Osteoblast (primary cell): Measurements from ENCODE around the gene CARMIL1. TPM values are rescaled to one million over a fixed set of nuclear protein-coding genes. Genes with fewer than 3 reads are reported as not detected.

Source experiments
- DNase-seq: peaks from one replicate; pipeline ENCODE4 v3.0.0; 2011; ENCODE audit warnings: low spot score, mixed read lengths; ENCODE audit not compliant: insufficient read length; ENCODE audit errors: missing footprints
- H2AFZ ChIP-seq: 2 replicates; pipeline ENCODE4 v1.6.0; 2011; ENCODE audit warnings: mild to moderate bottlenecking, low read length
- H3K27ac ChIP-seq: 2 replicates; pipeline ENCODE4 v1.5.1; 2011; ENCODE audit warnings: mild to moderate bottlenecking, low read depth, low read length, moderate library complexity
- H3K27me3 ChIP-seq: 2 replicates; pipeline ENCODE4 v1.6.0; 2012; ENCODE audit warnings: mild to moderate bottlenecking, control low read depth, inconsistent platforms, low read length, moderate library complexity; ENCODE audit not compliant: insufficient read depth
- H3K36me3 ChIP-seq: 2 replicates; pipeline ENCODE4 v1.5.1; 2011; ENCODE audit warnings: mild to moderate bottlenecking, low read length, control low read depth, moderate library complexity; ENCODE audit not compliant: insufficient read depth
- H3K4me1 ChIP-seq: 2 replicates; pipeline ENCODE4 v1.5.1; 2011; ENCODE audit warnings: mild to moderate bottlenecking, low read length, control low read depth, moderate library complexity; ENCODE audit not compliant: insufficient read depth
- H3K4me2 ChIP-seq: 2 replicates; pipeline ENCODE4 v1.6.0; 2011; ENCODE audit warnings: mild to moderate bottlenecking, low read length; ENCODE audit not compliant: insufficient read depth
- H3K4me3 ChIP-seq: fragments of 200-600 bp; sonication (generic); 3 replicates; pipeline ENCODE4 v1.5.1; 2012; ENCODE audit warnings: mild to moderate bottlenecking, low read length, inconsistent platforms; ENCODE audit not compliant: insufficient read depth
- H3K79me2 ChIP-seq: 2 replicates; pipeline ENCODE4 v1.6.0; 2012; ENCODE audit warnings: mild to moderate bottlenecking, low read length, control low read depth, inconsistent platforms; ENCODE audit not compliant: insufficient read depth
- H3K9me3 ChIP-seq: 2 replicates; pipeline ENCODE4 v1.5.1; 2011; ENCODE audit warnings: low read depth, low read length, control low read depth
- H4K20me1 ChIP-seq: 2 replicates; pipeline ENCODE4 v1.6.0; 2012; ENCODE audit warnings: mild to moderate bottlenecking, low read length, control low read depth; ENCODE audit not compliant: insufficient read depth
- total RNA-seq: library from RNA; depleted of rRNA; stranded (reverse); fragments of >200 nt; gene quantifications from 2 replicates; pipeline ENCODE4 v1.2.3, GENCODE V29; 2012
- TF ChIP-seq, protein P1 (sequence below): IDR thresholded peaks from 2 replicates; pipeline ENCODE4 v1.5.1; 2011; ENCODE audit warnings: mild to moderate bottlenecking, low read depth, low read length, moderate library complexity; ENCODE audit errors: extremely low read depth

Gene CARMIL1
- total RNA-seq, 1 donor: 25.7 TPM

DNA sequence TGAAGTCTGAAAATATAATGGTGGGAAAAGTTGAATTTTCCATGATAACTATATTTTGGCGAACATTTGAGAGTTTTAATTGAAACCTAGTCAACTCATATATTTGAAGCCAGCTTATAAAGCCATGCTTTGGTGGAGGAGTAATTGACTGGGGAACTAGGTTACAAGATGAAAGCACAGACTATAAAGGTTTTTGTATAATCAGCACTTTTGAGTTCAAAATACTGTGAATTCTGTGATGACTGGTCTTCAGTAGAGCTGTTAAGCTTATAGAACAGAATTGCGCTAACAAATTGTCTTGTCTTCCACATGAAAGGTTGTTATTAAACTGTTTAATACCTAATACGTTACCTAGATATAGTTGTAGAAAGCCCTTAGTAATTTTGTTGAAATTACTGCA, 213.8 kb downstream of the CARMIL1 start:
- Histone ChIP-seq H3K4me2 (no peak overlapping the region), H3K79me2 (no peaks in the 10 kb centered on the region), H3K4me3 (no peak overlapping the region), H3K36me3 (no peaks in the 10 kb centered on the region), H4K20me1 (no peaks in the 10 kb centered on the region), H3K9me3 (no peaks in the 10 kb centered on the region), H3K27me3 (no peaks in the 10 kb centered on the region), H3K4me1 (no peaks in the 10 kb centered on the region), H3K27ac (no peak overlapping the region), H2AFZ (no peak overlapping the region)
- TF ChIP-seq, protein P1, sequence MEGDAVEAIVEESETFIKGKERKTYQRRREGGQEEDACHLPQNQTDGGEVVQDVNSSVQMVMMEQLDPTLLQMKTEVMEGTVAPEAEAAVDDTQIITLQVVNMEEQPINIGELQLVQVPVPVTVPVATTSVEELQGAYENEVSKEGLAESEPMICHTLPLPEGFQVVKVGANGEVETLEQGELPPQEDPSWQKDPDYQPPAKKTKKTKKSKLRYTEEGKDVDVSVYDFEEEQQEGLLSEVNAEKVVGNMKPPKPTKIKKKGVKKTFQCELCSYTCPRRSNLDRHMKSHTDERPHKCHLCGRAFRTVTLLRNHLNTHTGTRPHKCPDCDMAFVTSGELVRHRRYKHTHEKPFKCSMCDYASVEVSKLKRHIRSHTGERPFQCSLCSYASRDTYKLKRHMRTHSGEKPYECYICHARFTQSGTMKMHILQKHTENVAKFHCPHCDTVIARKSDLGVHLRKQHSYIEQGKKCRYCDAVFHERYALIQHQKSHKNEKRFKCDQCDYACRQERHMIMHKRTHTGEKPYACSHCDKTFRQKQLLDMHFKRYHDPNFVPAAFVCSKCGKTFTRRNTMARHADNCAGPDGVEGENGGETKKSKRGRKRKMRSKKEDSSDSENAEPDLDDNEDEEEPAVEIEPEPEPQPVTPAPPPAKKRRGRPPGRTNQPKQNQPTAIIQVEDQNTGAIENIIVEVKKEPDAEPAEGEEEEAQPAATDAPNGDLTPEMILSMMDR: no peak
- no peak for DNase-seq

DNA sequence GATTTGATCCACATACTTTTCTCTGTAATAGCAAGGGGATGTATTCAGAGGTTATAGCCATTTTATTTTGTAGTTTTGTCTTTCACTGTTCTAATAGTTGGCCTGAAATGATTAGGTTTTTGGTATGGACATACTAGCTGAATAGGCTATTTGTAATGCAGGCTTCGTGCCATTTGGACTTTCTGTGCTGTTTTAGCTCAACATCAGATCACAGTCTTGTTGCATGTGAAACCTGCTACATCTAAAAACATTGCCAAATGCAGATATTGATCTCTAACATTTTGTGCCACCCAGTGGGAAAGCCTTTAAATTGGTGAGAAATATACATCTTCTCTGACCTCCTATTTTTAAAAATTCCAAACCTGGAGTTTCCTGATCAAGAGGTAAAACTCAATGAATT, 215.3 kb downstream of the CARMIL1 start:
- Histone ChIP-seq H3K9me3 (no peaks in the 10 kb centered on the region), H3K4me2 (no peak overlapping the region), H2AFZ (no peak overlapping the region), H4K20me1 (no peaks in the 10 kb centered on the region), H3K4me1 (no peaks in the 10 kb centered on the region), H3K27me3 (no peaks in the 10 kb centered on the region), H3K79me2 (no peaks in the 10 kb centered on the region), H3K4me3 (no peak overlapping the region), H3K36me3 (no peaks in the 10 kb centered on the region), H3K27ac (no peak overlapping the region)
- TF ChIP-seq, protein P1: no peak
- DNase-seq: no peak

DNA sequence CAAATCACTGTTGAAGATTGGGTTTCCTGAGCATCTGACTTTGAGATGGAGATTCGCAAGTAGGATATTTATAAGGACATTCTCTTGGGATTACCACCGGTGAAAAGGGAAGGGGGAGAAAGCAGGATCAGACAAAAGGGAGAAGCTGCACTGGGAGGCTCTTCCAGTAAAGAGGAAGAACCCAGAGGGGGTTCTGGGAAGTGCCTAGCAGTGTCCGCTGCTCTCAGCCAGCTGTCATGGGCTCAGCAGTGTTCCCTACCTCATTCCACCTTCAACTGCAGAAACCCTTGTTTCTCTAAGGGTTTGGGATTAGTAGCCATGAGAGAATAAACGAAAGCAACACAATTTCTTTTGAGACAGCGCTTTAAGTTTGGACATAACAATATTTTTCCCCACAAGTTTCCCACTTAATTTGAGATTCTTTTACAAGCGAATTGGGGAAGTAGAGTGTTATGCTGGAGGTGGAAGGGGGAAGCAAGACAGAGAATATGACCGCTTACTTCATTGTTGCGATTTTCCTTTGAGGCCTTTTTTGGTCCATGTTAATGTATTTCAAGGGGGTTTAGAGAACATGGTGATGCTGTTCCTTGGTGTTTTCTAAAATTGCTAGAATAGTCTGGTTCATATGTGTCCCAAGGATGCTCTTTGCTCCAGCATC, 218.3 kb downstream of the CARMIL1 start:
- H2AFZ ChIP-seq: no peak overlapping the region
- no peak overlapping the region for H3K4me3 ChIP-seq
- no peak overlapping the region for H3K27ac ChIP-seq
- H3K4me1 ChIP-seq: peaks cover 5% of the 10 kb centered on the region
- TF ChIP-seq, protein P1: no peak
- H3K27me3 ChIP-seq: no peaks in the 10 kb centered on the region
- no peaks in the 10 kb centered on the region for H3K9me3 ChIP-seq
- no peaks in the 10 kb centered on the region for H3K79me2 ChIP-seq
- H4K20me1 ChIP-seq: no peaks in the 10 kb centered on the region
- H3K4me2 ChIP-seq: no peak overlapping the region
- no peak for DNase-seq
- no peaks in the 10 kb centered on the region for H3K36me3 ChIP-seq

DNA sequence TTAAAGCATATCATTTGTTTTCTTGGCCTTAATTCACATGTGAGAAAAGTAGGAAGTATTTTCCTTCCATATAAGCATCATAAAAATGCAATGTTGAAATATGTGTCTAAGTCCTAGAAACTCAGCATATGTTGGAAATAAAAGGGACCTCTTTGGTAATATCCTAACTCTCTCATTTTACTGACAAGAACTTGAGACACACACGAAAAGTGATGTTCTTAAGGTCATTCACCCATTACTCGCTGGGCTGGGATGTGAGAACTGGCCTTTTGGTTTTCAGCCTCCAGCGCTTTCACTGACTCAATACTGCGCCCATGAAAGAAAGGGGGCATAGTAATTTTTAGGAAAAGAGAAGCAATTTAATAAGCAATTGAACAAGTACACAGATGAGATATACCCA, 219.3 kb downstream of the CARMIL1 start:
- no peak for DNase-seq
- Histone ChIP-seq H3K27me3 (no peaks in the 10 kb centered on the region), H3K79me2 (no peaks in the 10 kb centered on the region), H3K4me2 (no peak overlapping the region), H3K4me1 (peaks cover 5% of the 10 kb centered on the region), H3K36me3 (no peaks in the 10 kb centered on the region), H2AFZ (no peak overlapping the region), H3K4me3 (no peak overlapping the region), H3K27ac (no peak overlapping the region), H3K9me3 (no peaks in the 10 kb centered on the region), H4K20me1 (no peaks in the 10 kb centered on the region)
- TF ChIP-seq, protein P1: no peak
